K562 (cell line): Measurements from ENCODE around the gene KNDC1. TPM values are rescaled to one million over a fixed set of nuclear protein-coding genes. Genes with fewer than 3 reads are reported as not detected.

Experiments used
- ATF1 ChIP-seq, 2 experiments: fragments of 450-650 bp in 1 of 2; IDR thresholded peaks; 2 replicates each; pipeline ENCODE4 v1.6.1; 2016; ENCODE audit warnings: missing compliant biosample characterization in 1 of 2, missing genetic modification characterization in 1 of 2
- HDAC8 ChIP-seq: fragments of 450-650 bp; IDR thresholded peaks from 2 replicates; pipeline ENCODE4 v1.6.1; 2016; ENCODE audit warnings: mild to moderate bottlenecking, missing genetic modification characterization, moderate library complexity, missing compliant biosample characterization
- MLLT1 ChIP-seq, 2 experiments: fragments of 450-650 bp; IDR thresholded peaks; 2 replicates each; pipeline ENCODE4 v1.6.1; 2016
- MYBL2 ChIP-seq, 2 experiments: fragments of 450-650 bp in 1 of 2; sonication (generic) in 1 of 2; formaldehyde crosslinking in 1 of 2; IDR thresholded peaks; 2 replicates each; pipeline versions ENCODE4 v1.6.1 to v1.8.1; 2017 to 2022; ENCODE audit warnings: borderline replicate concordance in 1 of 2, inconsistent platforms in 1 of 2, low read depth in 1 of 2, mild to moderate bottlenecking in 1 of 2, missing genetic modification reagents in 1 of 2, moderate library complexity in 1 of 2
- NONO ChIP-seq, 2 experiments: fragments of 200-400 bp in 1 of 2; fragments of 450-650 bp in 1 of 2; formaldehyde crosslinking in 1 of 2; IDR thresholded peaks; 2 replicates each; pipeline ENCODE4 v1.6.1; 2017; ENCODE audit warnings: low read depth in 2 of 2, mild to moderate bottlenecking in 2 of 2, moderate library complexity in 2 of 2, low read length in 1 of 2
- TFAP4 ChIP-seq: sonication (generic); formaldehyde crosslinking; IDR thresholded peaks from 2 replicates; pipeline ENCODE4 v1.8.0; 2022; ENCODE audit warnings: missing genetic modification reagents, mild to moderate bottlenecking, moderate library complexity, borderline replicate concordance
- ZBTB5 ChIP-seq: fragments of 450-650 bp; IDR thresholded peaks from 2 replicates; pipeline ENCODE4 v1.6.1; 2017; ENCODE audit warnings: antibody characterized with exemption
- ZBTB9 ChIP-seq: fragments of 450-650 bp; formaldehyde crosslinking; IDR thresholded peaks from 2 replicates; pipeline ENCODE4 v1.4.0; 2020; ENCODE audit warnings: mild to moderate bottlenecking, moderate library complexity
- polyA plus RNA-seq, 8 experiments: library from polyadenylated mRNA; depleted of rRNA in 4 of 8; stranded (reverse) in 5 of 8; unstranded in 3 of 8; fragments of >200 nt; fragmentation: Nextera tagmentation in 2 of 8; fragmentation: Illumina TruSeq in 1 of 8; extraction: Ambion mirVana in 2 of 8; extraction: Trizol in 1 of 8; gene quantifications; 2 replicates each; pipeline versions ENCODE4 v1.2.1 to v1.2.3, GENCODE V29; 2011 to 2014; ENCODE audit warnings: inconsistent platforms in 1 of 8, missing spikeins in 1 of 8
- total RNA-seq, 7 experiments: library from RNA; depleted of rRNA in 6 of 7; stranded (reverse); fragments of >200 nt in 6 of 7; fragmentation: Illumina TruSeq in 2 of 7; extraction: Trizol in 2 of 7; gene quantifications; 2 replicates each; pipeline versions ENCODE4 v1.2.1 to v1.2.3, GENCODE V29; 2011 to 2021; ENCODE audit warnings: low replicate concordance in 1 of 7

Gene KNDC1
- total and polyA plus RNA-seq, 9 of the 15 experiments (the other 6 are each of a cell fraction or from before 2014, with no cell fraction given), result 0.07 to 0.26 (median 0.11) TPM; not detected in 6

- TF ChIP-seq TFAP4 (CRISPR knock-in tag) (no peak), ATF1 (CRISPR knock-in tag; IDR thresholded peaks at IDR 0.05) (no peak), ATF1 (tag; IDR thresholded peaks at IDR 0.05) (0 out of 2 replicates have a peak, but pooled peaks have one; percentile 34), HDAC8 (no peak), MLLT1 (IDR thresholded peaks at IDR 0.05) (no peak), ZBTB9 (CRISPR knock-in tag) (peak; percentile 89), ZBTB5 (no peak), NONO (IDR thresholded peaks at IDR 0.05; ENCODE audit: low read depth in 2 of 2, low read length in 1 of 2) (no peak), MYBL2 (IDR thresholded peaks at IDR 0.05; ENCODE audit: low read depth) (no peak), MYBL2 (CRISPR knock-in tag; IDR thresholded peaks at IDR 0.05; ENCODE audit: borderline replicate concordance) (no peak)
- TF ChIP-seq, all 486 proteins: peak for 3
These were observed 53.8 kb downstream of the KNDC1 start (continued) for GRCh38 chr10:133213641-133214467.
